GM10248 (cell line): ENCODE data around the gene HLA-DQB2.
"Not testable (repeated sequence)": the region's sequence is repeated elsewhere in the genome, so short reads cannot be mapped to it uniquely, and the experiment has no call there.

ENCODE experiments used
- CTCF ChIA-PET: fragments of 300-600 bp; sonication (Branson Sonifier 250); formaldehyde crosslinking; extraction: SDS; loops from one replicate; lab custom pipeline; 2021; ENCODE audit warnings: antibody characterized with exemption; lab: Yijun Ruan, JAX
- POLR2A ChIA-PET: fragments of 350-650 bp; sonication (Branson Sonifier 250); formaldehyde crosslinking; extraction: SDS; loops from one replicate; lab custom pipeline; 2020; ENCODE audit warnings: antibody characterized with exemption; lab: Yijun Ruan, JAX
- DNase-seq: peaks from one replicate; pipeline ENCODE4 v3.0.0; 2012; ENCODE audit errors: extremely low spot score
- TF ChIP-seq, protein P1 (sequence below): IDR thresholded peaks from 2 replicates; pipeline ENCODE4 v1.5.1; 2012; ENCODE audit warnings: mild to moderate bottlenecking, low read depth; ENCODE audit errors: extremely low read depth, missing control alignments, control extremely low read depth

HLA-DQB2 gene

DNA sequence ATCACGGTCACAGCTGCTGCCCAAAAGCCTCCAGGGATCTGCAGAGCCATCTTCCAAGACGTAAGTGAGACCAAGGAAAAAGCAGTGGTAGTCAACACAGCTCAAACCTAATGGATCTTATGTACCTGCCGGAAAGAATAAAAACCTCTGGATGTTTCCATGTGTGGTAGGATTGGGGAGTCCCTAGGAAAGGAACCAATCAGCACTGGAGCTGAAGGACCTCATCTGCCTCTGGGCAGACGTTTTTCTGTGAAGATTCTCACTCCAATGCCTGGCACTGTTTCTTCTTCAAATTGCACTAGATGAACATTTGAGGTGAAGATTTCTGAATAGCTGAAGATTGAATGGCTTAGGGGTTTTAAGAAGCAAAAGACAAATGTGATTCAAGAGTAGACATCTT lies at the start of gene HLA-DQB2:
Gene HLA-DQB2, minus strand, starts transcription at position 112 of the 400 bp plus-strand sequence. Its CDS starts 62 bp downstream, at position 50.
- ChIA-PET CTCF (interaction anchor here (0.9 to 1.4 kb wide), 2 partner anchors 8 to 23 kb away, joined by 3 read pairs; no protein-coding TSS in a partner anchor), POLR2A (no interaction called here)
- TF ChIP-seq, protein P1, sequence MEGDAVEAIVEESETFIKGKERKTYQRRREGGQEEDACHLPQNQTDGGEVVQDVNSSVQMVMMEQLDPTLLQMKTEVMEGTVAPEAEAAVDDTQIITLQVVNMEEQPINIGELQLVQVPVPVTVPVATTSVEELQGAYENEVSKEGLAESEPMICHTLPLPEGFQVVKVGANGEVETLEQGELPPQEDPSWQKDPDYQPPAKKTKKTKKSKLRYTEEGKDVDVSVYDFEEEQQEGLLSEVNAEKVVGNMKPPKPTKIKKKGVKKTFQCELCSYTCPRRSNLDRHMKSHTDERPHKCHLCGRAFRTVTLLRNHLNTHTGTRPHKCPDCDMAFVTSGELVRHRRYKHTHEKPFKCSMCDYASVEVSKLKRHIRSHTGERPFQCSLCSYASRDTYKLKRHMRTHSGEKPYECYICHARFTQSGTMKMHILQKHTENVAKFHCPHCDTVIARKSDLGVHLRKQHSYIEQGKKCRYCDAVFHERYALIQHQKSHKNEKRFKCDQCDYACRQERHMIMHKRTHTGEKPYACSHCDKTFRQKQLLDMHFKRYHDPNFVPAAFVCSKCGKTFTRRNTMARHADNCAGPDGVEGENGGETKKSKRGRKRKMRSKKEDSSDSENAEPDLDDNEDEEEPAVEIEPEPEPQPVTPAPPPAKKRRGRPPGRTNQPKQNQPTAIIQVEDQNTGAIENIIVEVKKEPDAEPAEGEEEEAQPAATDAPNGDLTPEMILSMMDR, result no peak
- no peak for DNase-seq

GRCh38 chr6:32809171-32809570 lies 45.8 kb upstream of the HLA-DQB2 start:
- ChIA-PET POLR2A (no interaction called here), CTCF (interaction anchor here (1.0 to 2.4 kb wide), 6 partner anchors 10 to 392 kb away, joined by 3 to 8 read pairs (median 4); partner anchors contain the start of gene TAP2)
- TF ChIP-seq, protein P1, result no peak
- DNase-seq, result no peak

DNA sequence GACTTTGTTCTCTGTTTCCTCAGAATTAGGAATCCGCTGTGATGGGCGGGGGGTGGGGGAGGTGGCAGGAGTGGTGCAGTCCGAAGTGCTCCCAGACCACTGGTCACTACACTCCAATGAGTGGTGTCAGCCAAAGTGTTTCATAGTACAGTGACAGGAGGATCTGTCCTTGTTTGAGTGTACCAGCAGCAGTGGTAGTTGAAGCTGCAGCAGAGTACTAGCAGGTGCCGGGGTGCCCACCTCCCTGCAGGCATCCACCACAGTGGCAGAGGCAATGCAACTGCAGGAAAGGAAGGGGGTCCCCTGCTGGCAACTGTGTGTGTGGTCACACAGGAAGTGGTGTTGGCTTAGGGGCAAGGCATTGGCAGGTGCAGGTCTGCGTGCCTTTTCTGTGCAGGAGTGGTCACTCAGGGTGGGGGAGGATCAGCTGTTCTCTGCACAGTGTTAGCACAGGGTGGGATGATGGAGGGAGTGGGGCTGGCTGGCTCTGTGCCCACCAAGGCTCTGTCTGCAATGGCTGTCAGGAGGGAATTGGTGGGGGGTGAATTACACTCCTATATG lies 43.8 kb upstream of the HLA-DQB2 start:
- POLR2A ChIA-PET, result no interaction called here
- no peak for DNase-seq
- CTCF ChIA-PET, result interaction anchor here (1.0 to 2.4 kb wide), 3 partner anchors 21 to 61 kb away, joined by 3 to 6 read pairs (median 6); partner anchors contain the start of gene TAP2
- TF ChIP-seq, protein P1, result no peak

DNA sequence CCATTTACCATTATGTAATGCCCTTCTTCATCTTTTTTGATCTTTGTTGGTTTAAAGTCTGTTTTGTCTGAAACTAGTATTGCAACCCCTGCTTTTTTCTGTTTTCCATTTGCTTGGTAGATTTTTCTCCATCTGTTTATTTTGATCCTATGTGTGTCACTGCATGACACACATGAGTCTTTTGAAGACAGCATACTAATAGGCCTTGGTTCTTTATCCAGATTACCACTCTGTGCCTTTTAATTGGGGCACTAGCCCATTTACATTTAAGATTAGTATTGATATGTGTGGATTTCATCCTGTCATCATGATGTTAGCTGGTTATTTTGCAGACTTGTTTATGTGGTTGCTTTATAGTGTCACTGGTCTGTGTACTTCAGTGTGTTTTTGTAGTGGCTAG lies 42.1 kb upstream of the HLA-DQB2 start:
- DNase-seq, POLR2A ChIA-PET: not testable (repeated sequence)
- CTCF ChIA-PET, result interaction anchor here (1.2 to 2.0 kb wide), 3 partner anchors 8 to 391 kb away, joined by 3 to 9 read pairs (median 5); no protein-coding TSS in a partner anchor

DNA sequence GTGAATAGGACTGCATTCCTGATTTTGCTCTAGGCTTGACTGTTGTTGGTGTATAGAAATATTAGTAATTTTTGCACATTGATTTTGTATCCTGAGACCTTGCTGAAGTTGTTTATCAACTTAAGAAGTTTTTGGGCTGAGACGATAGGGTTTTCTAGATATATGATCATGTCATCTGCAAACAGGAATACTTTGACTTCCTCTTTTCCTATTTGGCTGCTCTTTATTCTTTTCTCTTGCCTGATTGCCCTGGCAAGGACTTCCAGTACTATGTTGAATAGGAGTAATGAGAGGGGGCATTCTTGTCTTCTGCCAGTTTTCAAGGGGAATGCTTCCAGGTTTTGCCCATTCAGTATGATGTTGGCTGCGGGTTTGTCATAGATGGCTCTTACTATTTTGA lies 40.1 kb upstream of the HLA-DQB2 start:
- DNase-seq, result no peak
- CTCF ChIA-PET, result interaction anchor here (1.0 to 1.1 kb wide), 3 partner anchors 10 to 390 kb away, joined by 3 to 5 read pairs (median 3); no protein-coding TSS in a partner anchor
- POLR2A ChIA-PET, result no interaction called here
- TF ChIP-seq, protein P1, result no peak

GRCh38 chr6:32799740-32800139 lies 36.4 kb upstream of the HLA-DQB2 start:
- no peak for DNase-seq
- TF ChIP-seq, protein P1, result no peak
- CTCF ChIA-PET, result interaction anchor here (0.7 to 4.3 kb wide), 6 partner anchors 10 to 400 kb away, joined by 3 to 38 read pairs (median 10); no protein-coding TSS in a partner anchor
- POLR2A ChIA-PET, result interaction anchor here (0.6 kb wide), 1 partner anchor 518 kb away, joined by 3 read pairs; the partner anchor contains the start of gene ZBTB22

DNA sequence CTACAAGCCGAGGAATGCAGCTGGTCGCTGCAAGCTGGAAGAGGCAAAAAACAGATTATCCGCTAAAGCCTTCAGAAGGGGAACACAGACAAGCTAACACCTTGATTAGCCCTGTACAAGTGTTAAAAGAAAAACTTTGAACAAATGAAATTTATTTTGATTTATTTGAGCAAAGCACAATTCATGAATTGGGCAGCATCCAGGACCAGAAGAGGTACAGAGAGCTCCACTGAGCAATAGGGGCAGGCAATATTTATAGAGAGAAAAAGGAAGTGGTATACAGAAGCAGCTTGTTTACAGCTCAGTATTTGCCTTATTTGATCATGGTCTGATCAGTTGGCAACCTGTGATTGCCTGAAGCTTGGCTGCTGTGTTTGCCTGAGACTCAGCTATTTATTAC lies 35.8 kb upstream of the HLA-DQB2 start:
- ChIA-PET POLR2A (no interaction called here), CTCF (interaction anchor here (0.7 to 4.3 kb wide), 7 partner anchors 10 to 400 kb away, joined by 3 to 38 read pairs (median 5); no protein-coding TSS in a partner anchor)

More for the DNA sequence above, 35.8 kb upstream of the HLA-DQB2 start:
- no peak for DNase-seq
- TF ChIP-seq, protein P1, result no peak
